ENCODE results near the gene SLC39A11.
A peak's percentile ranks its signal among the peaks of the same experiment; 100 is the strongest.
"Not testable (repeated sequence)": the region's sequence is repeated elsewhere in the genome, so short reads cannot be mapped to it uniquely, and the experiment has no call there.

Gene SLC39A11

GRCh38 chr17:72717276-72717675 is 375.2 kb downstream of the SLC39A11 start:
- WGBS, 2 experiments (ENCODE audit: insufficient coverage in 2 of 2) = 90% methylated on average over 9 to 10 of the region's 10 CpGs
- Histone ChIP-seq H3K27ac (ENCODE audit: low read depth, low read length, severe bottlenecking) (no peak overlapping the region), H3K36me3 (ENCODE audit: control insufficient read depth, insufficient read depth, low read length) (no peaks in the 10 kb centered on the region)

GRCh38 chr17:72715906-72716572 is 376.4 kb downstream of the SLC39A11 start:
- WGBS, 2 experiments (ENCODE audit: insufficient coverage in 2 of 2) = 72 to 84% methylated on average over 14 to 16 of the region's 23 CpGs
- Histone ChIP-seq H3K9me3 (ENCODE audit: control insufficient read depth, low read length) (peaks cover 4% of the 10 kb centered on the region), H3K36me3 (ENCODE audit: control insufficient read depth, insufficient read depth, low read length) (no peaks in the 10 kb centered on the region), H3K27ac (ENCODE audit: low read depth, low read length, severe bottlenecking) (peak overlapping the region; percentile 87), H3K4me3 (ENCODE audit: extremely low read depth, insufficient read depth, low read length, poor library complexity, severe bottlenecking) (no peak overlapping the region), H3K4me1 (ENCODE audit: control insufficient read depth, insufficient read depth, low read length, poor library complexity, severe bottlenecking) (peaks cover 18% of the 10 kb centered on the region)

More at GRCh38 chr17:72717276-72717675, 375.2 kb downstream of the SLC39A11 start:
- Histone ChIP-seq H3K4me1 (ENCODE audit: control insufficient read depth, insufficient read depth, low read length, poor library complexity, severe bottlenecking) (peaks cover 18% of the 10 kb centered on the region), H3K4me3 (ENCODE audit: extremely low read depth, insufficient read depth, low read length, poor library complexity, severe bottlenecking) (no peak overlapping the region), H3K9me3 (ENCODE audit: control insufficient read depth, low read length) (no peaks in the 10 kb centered on the region)

GRCh38 chr17:72714357-72714966 is 378.0 kb downstream of the SLC39A11 start:
- H3K27ac ChIP-seq (ENCODE audit: low read depth, low read length, severe bottlenecking) = no peak overlapping the region
- peaks cover 12% of the 10 kb centered on the region for H3K9me3 ChIP-seq (ENCODE audit: control insufficient read depth, low read length)
- no peak overlapping the region for H3K4me3 ChIP-seq (ENCODE audit: extremely low read depth, insufficient read depth, low read length, poor library complexity, severe bottlenecking)
- no peaks in the 10 kb centered on the region for H3K36me3 ChIP-seq (ENCODE audit: control insufficient read depth, insufficient read depth, low read length)
- peaks cover 13% of the 10 kb centered on the region for H3K4me1 ChIP-seq (ENCODE audit: control insufficient read depth, insufficient read depth, low read length, poor library complexity, severe bottlenecking)
- 84 to 88% methylated on average over 4 to 7 of the region's 9 CpGs for WGBS, 2 experiments (ENCODE audit: insufficient coverage in 2 of 2)

GRCh38 chr17:72713701-72714100 is 378.8 kb downstream of the SLC39A11 start:
- 83 to 95% methylated on average over 7 of the region's 7 CpGs for WGBS, 2 experiments (ENCODE audit: insufficient coverage in 2 of 2)
- Histone ChIP-seq H3K9me3 (ENCODE audit: control insufficient read depth, low read length) (peaks cover 12% of the 10 kb centered on the region), H3K4me3 (ENCODE audit: extremely low read depth, insufficient read depth, low read length, poor library complexity, severe bottlenecking) (no peak overlapping the region), H3K36me3 (ENCODE audit: control insufficient read depth, insufficient read depth, low read length) (no peaks in the 10 kb centered on the region), H3K4me1 (ENCODE audit: control insufficient read depth, insufficient read depth, low read length, poor library complexity, severe bottlenecking) (peaks cover 7% of the 10 kb centered on the region), H3K27ac (ENCODE audit: low read depth, low read length, severe bottlenecking) (no peak overlapping the region)

GRCh38 chr17:72711521-72712310 is 380.8 kb downstream of the SLC39A11 start:
- Histone ChIP-seq H3K4me3 (ENCODE audit: extremely low read depth, insufficient read depth, low read length, poor library complexity, severe bottlenecking) (no peak overlapping the region), H3K27ac (ENCODE audit: low read depth, low read length, severe bottlenecking) (no peak overlapping the region)
- 94 to 97% methylated on average over 3 of the region's 3 CpGs for WGBS, 2 experiments (ENCODE audit: insufficient coverage in 2 of 2)

GRCh38 chr17:72710834-72711233 is 381.7 kb downstream of the SLC39A11 start:
- H3K4me3 ChIP-seq (ENCODE audit: extremely low read depth, insufficient read depth, low read length, poor library complexity, severe bottlenecking) = no peak overlapping the region
- 100% methylated on average over 1 of the region's 1 CpG for WGBS, 2 experiments (ENCODE audit: insufficient coverage in 2 of 2)
- H3K27ac ChIP-seq (ENCODE audit: low read depth, low read length, severe bottlenecking) = no peak overlapping the region
- H3K4me1 ChIP-seq (ENCODE audit: control insufficient read depth, insufficient read depth, low read length, poor library complexity, severe bottlenecking) = no peaks in the 10 kb centered on the region
- H3K9me3 ChIP-seq (ENCODE audit: control insufficient read depth, low read length) = peaks cover 12% of the 10 kb centered on the region
- no peaks in the 10 kb centered on the region for H3K36me3 ChIP-seq (ENCODE audit: control insufficient read depth, insufficient read depth, low read length)

More at GRCh38 chr17:72711521-72712310, 380.8 kb downstream of the SLC39A11 start:
- no peaks in the 10 kb centered on the region for H3K4me1 ChIP-seq (ENCODE audit: control insufficient read depth, insufficient read depth, low read length, poor library complexity, severe bottlenecking)
- H3K9me3 ChIP-seq (ENCODE audit: control insufficient read depth, low read length) = peaks cover 12% of the 10 kb centered on the region
- H3K36me3 ChIP-seq (ENCODE audit: control insufficient read depth, insufficient read depth, low read length) = no peaks in the 10 kb centered on the region

- no peak overlapping the region for H3K4me3 ChIP-seq (ENCODE audit: extremely low read depth, insufficient read depth, low read length, poor library complexity, severe bottlenecking)
- no peaks in the 10 kb centered on the region for H3K4me1 ChIP-seq (ENCODE audit: control insufficient read depth, insufficient read depth, low read length, poor library complexity, severe bottlenecking)
- no peaks in the 10 kb centered on the region for H3K36me3 ChIP-seq (ENCODE audit: control insufficient read depth, insufficient read depth, low read length)
- H3K9me3 ChIP-seq (ENCODE audit: control insufficient read depth, low read length) = peaks cover 12% of the 10 kb centered on the region
- H3K27ac ChIP-seq (ENCODE audit: low read depth, low read length, severe bottlenecking) = no peak overlapping the region
Observed at GRCh38 chr17:72710202-72710601, 382.3 kb downstream of the SLC39A11 start.

GRCh38 chr17:72708682-72709081 is 383.8 kb downstream of the SLC39A11 start:
- not testable (repeated sequence) for H3K27ac ChIP-seq (ENCODE audit: low read depth, low read length, severe bottlenecking); H3K4me3 ChIP-seq (ENCODE audit: extremely low read depth, insufficient read depth, low read length, poor library complexity, severe bottlenecking); H3K36me3 ChIP-seq (ENCODE audit: control insufficient read depth, insufficient read depth, low read length); H3K4me1 ChIP-seq (ENCODE audit: control insufficient read depth, insufficient read depth, low read length, poor library complexity, severe bottlenecking)
- peaks cover 12% of the 10 kb centered on the region for H3K9me3 ChIP-seq (ENCODE audit: control insufficient read depth, low read length)
- 91 to 93% methylated on average over 3 to 4 of the region's 9 CpGs for WGBS, 2 experiments (ENCODE audit: insufficient coverage in 2 of 2)

- Histone ChIP-seq H3K27ac (ENCODE audit: low read depth, low read length, severe bottlenecking) (no peak overlapping the region), H3K36me3 (ENCODE audit: control insufficient read depth, insufficient read depth, low read length) (no peaks in the 10 kb centered on the region)
Observed at GRCh38 chr17:72707881-72708280, 384.6 kb downstream of the SLC39A11 start.

GRCh38 chr17:72706396-72706981 is 386.0 kb downstream of the SLC39A11 start:
- no peaks in the 10 kb centered on the region for H3K4me1 ChIP-seq (ENCODE audit: control insufficient read depth, insufficient read depth, low read length, poor library complexity, severe bottlenecking)
- H3K9me3 ChIP-seq (ENCODE audit: control insufficient read depth, low read length) = peaks cover 12% of the 10 kb centered on the region
- WGBS, 2 experiments (ENCODE audit: insufficient coverage in 2 of 2) = 81 to 92% methylated on average over 3 of the region's 3 CpGs
- H3K4me3 ChIP-seq (ENCODE audit: extremely low read depth, insufficient read depth, low read length, poor library complexity, severe bottlenecking) = no peak overlapping the region
- no peaks in the 10 kb centered on the region for H3K36me3 ChIP-seq (ENCODE audit: control insufficient read depth, insufficient read depth, low read length)
- H3K27ac ChIP-seq (ENCODE audit: low read depth, low read length, severe bottlenecking) = no peak overlapping the region

More at GRCh38 chr17:72707881-72708280, 384.6 kb downstream of the SLC39A11 start:
- whole genome bisulfite sequencing, 2 experiments (ENCODE audit: insufficient coverage in 2 of 2) = 80 to 100% methylated on average over 1 of the region's 2 CpGs
- H3K4me3 ChIP-seq (ENCODE audit: extremely low read depth, insufficient read depth, low read length, poor library complexity, severe bottlenecking) = no peak overlapping the region
- no peaks in the 10 kb centered on the region for H3K4me1 ChIP-seq (ENCODE audit: control insufficient read depth, insufficient read depth, low read length, poor library complexity, severe bottlenecking)
- H3K9me3 ChIP-seq (ENCODE audit: control insufficient read depth, low read length) = peaks cover 12% of the 10 kb centered on the region
